Measurements from ENCODE around the gene ZNF740. TPM values are rescaled to one million over a fixed set of nuclear protein-coding genes. Genes with fewer than 3 reads are reported as not detected.
"Not testable (repeated sequence)": the region's sequence is repeated elsewhere in the genome, so short reads cannot be mapped to it uniquely, and the experiment has no call there.

ZNF740 gene
- total RNA-seq, 1 experiment from 2014 or later, result 12.0 TPM

GRCh38 chr12:53194973-53195372, 14.5 kb downstream of the ZNF740 start:
- DNase-seq (ENCODE audit: low read depth), result no peak

- DNase-seq (ENCODE audit: low read depth), result peak; percentile 37
These were observed 15.2 kb downstream of the ZNF740 start for GRCh38 chr12:53195516-53196420.

GRCh38 chr12:53196486-53196885, 16.0 kb downstream of the ZNF740 start:
- DNase-seq (ENCODE audit: low read depth), result no peak

GRCh38 chr12:53197011-53197640, 16.6 kb downstream of the ZNF740 start:
- DNase-seq (ENCODE audit: low read depth), result no peak

- DNase-seq (ENCODE audit: low read depth), result no peak
These were observed 18.1 kb downstream of the ZNF740 start for GRCh38 chr12:53198486-53199110.

GRCh38 chr12:53199700-53200099, 19.2 kb downstream of the ZNF740 start:
- no peak for DNase-seq (ENCODE audit: low read depth)

GRCh38 chr12:53200107-53200457, 19.6 kb downstream of the ZNF740 start:
- no peak for DNase-seq (ENCODE audit: low read depth)

GRCh38 chr12:53200458-53201176, 20.1 kb downstream of the ZNF740 start:
- no peak for DNase-seq (ENCODE audit: low read depth)

- DNase-seq (ENCODE audit: low read depth), result no peak
These were observed 20.6 kb downstream of the ZNF740 start for GRCh38 chr12:53201177-53201541.

- no peak for DNase-seq (ENCODE audit: low read depth)
These were observed 21.1 kb downstream of the ZNF740 start for GRCh38 chr12:53201639-53202038.

- not testable (repeated sequence) for DNase-seq (ENCODE audit: low read depth)
These were observed 21.8 kb downstream of the ZNF740 start for GRCh38 chr12:53202316-53202715.

GRCh38 chr12:53204351-53204750, 23.8 kb downstream of the ZNF740 start:
- no peak for DNase-seq (ENCODE audit: low read depth)

- DNase-seq (ENCODE audit: low read depth), result peak; percentile 90
These were observed 25.4 kb downstream of the ZNF740 start for GRCh38 chr12:53205747-53206419.

GRCh38 chr12:53207042-53207441, 26.5 kb downstream of the ZNF740 start, which contains the start of gene ITGB7:
Gene ITGB7, minus strand, starts transcription at chr12:53207251. Its CDS starts 6,808 bp downstream, at chr12:53200443.
- DNase-seq (ENCODE audit: low read depth), result no peak

- no peak for DNase-seq (ENCODE audit: low read depth)
These were observed 27.9 kb downstream of the ZNF740 start for GRCh38 chr12:53208435-53208834.

- no peak for DNase-seq (ENCODE audit: low read depth)
These were observed 28.4 kb downstream of the ZNF740 start for GRCh38 chr12:53208877-53209463.

- DNase-seq (ENCODE audit: low read depth), result no peak
These were observed 30.3 kb downstream of the ZNF740 start for GRCh38 chr12:53210843-53211242.

- DNase-seq (ENCODE audit: low read depth), result no peak
These were observed 31.2 kb downstream of the ZNF740 start for GRCh38 chr12:53211476-53212381.

GRCh38 chr12:53212931-53213330, 32.4 kb downstream of the ZNF740 start:
- DNase-seq (ENCODE audit: low read depth), result no peak

- peak; percentile 84 for DNase-seq (ENCODE audit: low read depth)
These were observed 32.8 kb downstream of the ZNF740 start for GRCh38 chr12:53213348-53213747.

Measured in Daoy (cell line).